ENCODE data around the gene GGACT.

GRCh38 chr13:100637380-100637779 is 48.8 kb upstream of the GGACT start:
- TF ChIP-seq CTCF (IDR thresholded peaks at IDR 0.05) (no peak), EZH2phosphoT487 (IDR thresholded peaks at IDR 0.05) (no peak)

Data from neural progenitor cell (in vitro differentiated cells).